Breast epithelium (tissue), 4 donors: ENCODE data around the gene RNF225. TPM values are rescaled to one million over a fixed set of nuclear protein-coding genes. Genes with fewer than 3 reads are reported as not detected.
"Not testable (repeated sequence)": the region's sequence is repeated elsewhere in the genome, so short reads cannot be mapped to it uniquely, and the experiment has no call there.

Source experiments
- DNase-seq, 2 donors: peaks; one replicate each; pipeline ENCODE4 v3.0.0-alpha.2; 2019; ENCODE audit warnings: low spot score in 2 of 2
- H3K27ac ChIP-seq, 2 donors: fragments of 200-600 bp; sonication (generic) in 1 of 2; one replicate each; pipeline ENCODE4 v1.5.1; 2016 to 2019; ENCODE audit warnings: mild to moderate bottlenecking in 1 of 2
- H3K27me3 ChIP-seq, 2 donors: fragments of 200-600 bp; sonication (generic) in 1 of 2; one replicate each; pipeline versions ENCODE4 v1.5.1 to v1.6.0; 2017 to 2019; ENCODE audit warnings: control low read depth in 1 of 2, mild to moderate bottlenecking in 1 of 2
- H3K36me3 ChIP-seq: fragments of 200-600 bp; one replicate; pipeline ENCODE4 v1.5.1; 2019
- H3K4me1 ChIP-seq, 2 donors: fragments of 200-600 bp; sonication (generic); one replicate each; pipeline ENCODE4 v1.5.1; 2016 to 2019; ENCODE audit warnings: control low read depth in 1 of 2
- H3K4me3 ChIP-seq, 3 donors: fragments of 200-600 bp; sonication (generic); 1 replicate in 2 of 3; 2 replicates in 1 of 3; pipeline ENCODE4 v1.5.1; 2016 to 2019; ENCODE audit warnings: mild to moderate bottlenecking in 3 of 3, moderate library complexity in 2 of 3
- H3K9me3 ChIP-seq, 2 donors: fragments of 200-600 bp; sonication (generic) in 1 of 2; one replicate each; pipeline ENCODE4 v1.5.1; 2016 to 2019; ENCODE audit warnings: control low read depth in 1 of 2
- CTCF ChIP-seq, 3 donors: fragments of 450-650 bp; IDR thresholded peaks; one replicate each; pipeline ENCODE4 v1.5.1; 2016 to 2017; ENCODE audit warnings: antibody characterized with exemption in 3 of 3, mild to moderate bottlenecking in 3 of 3, moderate library complexity in 3 of 3
- POLR2A ChIP-seq: fragments of 450-650 bp; IDR thresholded peaks from one replicate; pipeline ENCODE4 v1.6.1; 2016; ENCODE audit warnings: antibody characterized with exemption, mild to moderate bottlenecking, moderate library complexity
- POLR2AphosphoS5 ChIP-seq, 3 donors: sonication (generic); formaldehyde crosslinking; IDR thresholded peaks; one replicate each; pipeline ENCODE4 v1.6.1; 2017; ENCODE audit warnings: antibody characterized with exemption in 3 of 3
- intact Hi-C: fragments of 100-400 bp; cut with DNase I; formaldehyde crosslinking; loops from one replicate; pipeline ENCODE4 v1.15.1; 2023; ENCODE audit warnings: low total_unique reads
- total RNA-seq, 3 donors: library from RNA; depleted of rRNA; stranded (reverse); fragments of >200 nt; gene quantifications; one replicate each; pipeline ENCODE4 v1.1.0, GENCODE V29; 2016

The RNF225 gene
- total RNA-seq, 3 donors from 2014 or later, result 2.9 TPM; not detected in 2

- no peaks in the 10 kb centered on the region for H3K36me3 ChIP-seq
- H3K27me3 ChIP-seq, result peaks cover 0 to 14% of the 10 kb centered on the region in 2 donors
- intact Hi-C loops, result loop anchor here (10.0 kb wide), 1 partner anchor 1295 kb away; no protein-coding TSS in a partner anchor
- peaks cover 9 to 13% of the 10 kb centered on the region in 2 donors for H3K4me1 ChIP-seq
- peak in 1 of 2 donors; percentile 28 for DNase-seq
- TF ChIP-seq POLR2AphosphoS5 (IDR thresholded peaks at IDR 0.05), result no peak
- TF ChIP-seq POLR2A, result no peak
- TF ChIP-seq CTCF (IDR thresholded peaks at IDR 0.05), result no peak
- H3K27ac ChIP-seq, result no peak overlapping the region
- peak overlapping the region in 2 of 3 donors; percentile 66 to 71 for H3K4me3 ChIP-seq
- no peaks in the 10 kb centered on the region for H3K9me3 ChIP-seq
Observed at GRCh38 chr19:58399903-58400302, 4.4 kb downstream of the RNF225 start.

GRCh38 chr19:58400316-58400915 is 5.0 kb downstream of the RNF225 start:
- H3K4me3 ChIP-seq, result peak overlapping the region; percentile 50 to 71 (median 66)
- peaks cover 9 to 11% of the 10 kb centered on the region in 2 donors for H3K4me1 ChIP-seq
- H3K36me3 ChIP-seq, result no peaks in the 10 kb centered on the region
- intact Hi-C loops, result loop anchor here (10.0 kb wide), 1 partner anchor 1296 kb away; no protein-coding TSS in a partner anchor
- peaks cover 0 to 14% of the 10 kb centered on the region in 2 donors for H3K27me3 ChIP-seq
- no peak for DNase-seq
- no peaks in the 10 kb centered on the region for H3K9me3 ChIP-seq
- peak overlapping the region in 1 of 2 donors; percentile 90 for H3K27ac ChIP-seq
- TF ChIP-seq POLR2AphosphoS5 (IDR thresholded peaks at IDR 0.05), result no peak
- no peak for TF ChIP-seq POLR2A
- no peak for TF ChIP-seq CTCF (IDR thresholded peaks at IDR 0.05)

GRCh38 chr19:58400916-58401839 is 5.7 kb downstream of the RNF225 start:
- Histone ChIP-seq H3K27ac (peak overlapping the region; percentile 83 to 90), H3K4me1 (peaks cover 6 to 9% of the 10 kb centered on the region in 2 donors), H3K9me3 (no peaks in the 10 kb centered on the region), H3K36me3 (no peaks in the 10 kb centered on the region), H3K4me3 (peak overlapping the region; percentile 50 to 71 (median 66)), H3K27me3 (peaks cover 0 to 11% of the 10 kb centered on the region in 2 donors)
- intact Hi-C loops, result loop anchor here (10.0 kb wide), 1 partner anchor 1296 kb away; no protein-coding TSS in a partner anchor
- DNase-seq, result peak; percentile 100
- TF ChIP-seq POLR2A (no peak), CTCF (IDR thresholded peaks at IDR 0.05) (no peak), POLR2AphosphoS5 (IDR thresholded peaks at IDR 0.05) (peak; percentile 34 to 91 (median 68))

GRCh38 chr19:58401840-58402421 is 6.5 kb downstream of the RNF225 start:
- peaks cover 8 to 9% of the 10 kb centered on the region in 2 donors for H3K4me1 ChIP-seq
- no peaks in the 10 kb centered on the region for H3K36me3 ChIP-seq
- peak overlapping the region; percentile 50 to 71 (median 66) for H3K4me3 ChIP-seq
- peaks cover 0 to 8% of the 10 kb centered on the region in 2 donors for H3K27me3 ChIP-seq
- H3K27ac ChIP-seq, result peak overlapping the region in 1 of 2 donors; percentile 90
- no peaks in the 10 kb centered on the region for H3K9me3 ChIP-seq
- intact Hi-C loops, result loop anchor here (10.0 kb wide), 1 partner anchor 1297 kb away; no protein-coding TSS in a partner anchor
- DNase-seq, result peak in 1 of 2 donors; percentile 31
- no peak for TF ChIP-seq POLR2AphosphoS5 (IDR thresholded peaks at IDR 0.05)
- TF ChIP-seq POLR2A, result no peak
- TF ChIP-seq CTCF (IDR thresholded peaks at IDR 0.05), result no peak

GRCh38 chr19:58403920-58404478 is 8.5 kb downstream of the RNF225 start:
- not testable (repeated sequence) for H3K9me3 ChIP-seq, H3K27me3 ChIP-seq, H3K36me3 ChIP-seq, H3K4me3 ChIP-seq, H3K27ac ChIP-seq, DNase-seq
- peaks cover 11 to 16% of the 10 kb centered on the region in 2 donors for H3K4me1 ChIP-seq
- intact Hi-C loops, result loop anchor here (10.0 kb wide), 1 partner anchor 1299 kb away; no protein-coding TSS in a partner anchor
